HEK293T (cell line): ENCODE data around the gene FAM107B.

Experiments used
- BHLHE40 ChIP-seq: fragments of 450-650 bp; IDR thresholded peaks from 2 replicates; pipeline ENCODE4 v1.6.1; 2016; ENCODE audit warnings: mild to moderate bottlenecking, moderate library complexity, borderline replicate concordance
- ELF4 ChIP-seq: fragments of 450-650 bp; IDR thresholded peaks from 2 replicates; pipeline ENCODE4 v1.6.1; 2017; ENCODE audit warnings: antibody characterized with exemption
- HDGF ChIP-seq: fragments of 450-650 bp; IDR thresholded peaks from 2 replicates; pipeline ENCODE4 v1.6.1; 2017; ENCODE audit warnings: antibody characterized with exemption, borderline replicate concordance

GRCh38 chr10:14667781-14668180 is 106.9 kb downstream of the FAM107B start:
- no peak for TF ChIP-seq ELF4
- TF ChIP-seq BHLHE40 = no peak
- no peak for TF ChIP-seq HDGF
